ENCODE data around the gene AFG3L2. TPM values are rescaled to one million over a fixed set of nuclear protein-coding genes. Genes with fewer than 3 reads are reported as not detected.
"Not testable (repeated sequence)": the region's sequence is repeated elsewhere in the genome, so short reads cannot be mapped to it uniquely, and the experiment has no call there.

AFG3L2 gene
- total and polyA plus RNA-seq, 7 donors, result 31.4 to 56.6 (median 43.7) TPM

- intact Hi-C loops (cut with DNase I), result no loop called here
- H3K4me1 ChIP-seq, result no peaks in the 10 kb centered on the region
- H3K27ac ChIP-seq, result no peak overlapping the region
- no peak for DNase-seq
- TF ChIP-seq POLR2A (IDR thresholded peaks at IDR 0.05) (no peak), EP300 (IDR thresholded peaks at IDR 0.05) (no peak), POLR2AphosphoS5 (IDR thresholded peaks at IDR 0.05) (no peak)
- TF ChIP-seq, protein P1, sequence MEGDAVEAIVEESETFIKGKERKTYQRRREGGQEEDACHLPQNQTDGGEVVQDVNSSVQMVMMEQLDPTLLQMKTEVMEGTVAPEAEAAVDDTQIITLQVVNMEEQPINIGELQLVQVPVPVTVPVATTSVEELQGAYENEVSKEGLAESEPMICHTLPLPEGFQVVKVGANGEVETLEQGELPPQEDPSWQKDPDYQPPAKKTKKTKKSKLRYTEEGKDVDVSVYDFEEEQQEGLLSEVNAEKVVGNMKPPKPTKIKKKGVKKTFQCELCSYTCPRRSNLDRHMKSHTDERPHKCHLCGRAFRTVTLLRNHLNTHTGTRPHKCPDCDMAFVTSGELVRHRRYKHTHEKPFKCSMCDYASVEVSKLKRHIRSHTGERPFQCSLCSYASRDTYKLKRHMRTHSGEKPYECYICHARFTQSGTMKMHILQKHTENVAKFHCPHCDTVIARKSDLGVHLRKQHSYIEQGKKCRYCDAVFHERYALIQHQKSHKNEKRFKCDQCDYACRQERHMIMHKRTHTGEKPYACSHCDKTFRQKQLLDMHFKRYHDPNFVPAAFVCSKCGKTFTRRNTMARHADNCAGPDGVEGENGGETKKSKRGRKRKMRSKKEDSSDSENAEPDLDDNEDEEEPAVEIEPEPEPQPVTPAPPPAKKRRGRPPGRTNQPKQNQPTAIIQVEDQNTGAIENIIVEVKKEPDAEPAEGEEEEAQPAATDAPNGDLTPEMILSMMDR (IDR thresholded peaks at IDR 0.05), result no peak
- H3K4me3 ChIP-seq, result no peak overlapping the region
- WGBS, 2 donors, result 21 to 60% methylated on average over 3 of the region's 3 CpGs
- H3K27me3 ChIP-seq, result no peaks in the 10 kb centered on the region
- H3K36me3 ChIP-seq, result no peaks in the 10 kb centered on the region
- no peaks in the 10 kb centered on the region for H3K9me3 ChIP-seq
Observed at GRCh38 chr18:12393510-12393909, 16.5 kb upstream of the AFG3L2 start.

DNA sequence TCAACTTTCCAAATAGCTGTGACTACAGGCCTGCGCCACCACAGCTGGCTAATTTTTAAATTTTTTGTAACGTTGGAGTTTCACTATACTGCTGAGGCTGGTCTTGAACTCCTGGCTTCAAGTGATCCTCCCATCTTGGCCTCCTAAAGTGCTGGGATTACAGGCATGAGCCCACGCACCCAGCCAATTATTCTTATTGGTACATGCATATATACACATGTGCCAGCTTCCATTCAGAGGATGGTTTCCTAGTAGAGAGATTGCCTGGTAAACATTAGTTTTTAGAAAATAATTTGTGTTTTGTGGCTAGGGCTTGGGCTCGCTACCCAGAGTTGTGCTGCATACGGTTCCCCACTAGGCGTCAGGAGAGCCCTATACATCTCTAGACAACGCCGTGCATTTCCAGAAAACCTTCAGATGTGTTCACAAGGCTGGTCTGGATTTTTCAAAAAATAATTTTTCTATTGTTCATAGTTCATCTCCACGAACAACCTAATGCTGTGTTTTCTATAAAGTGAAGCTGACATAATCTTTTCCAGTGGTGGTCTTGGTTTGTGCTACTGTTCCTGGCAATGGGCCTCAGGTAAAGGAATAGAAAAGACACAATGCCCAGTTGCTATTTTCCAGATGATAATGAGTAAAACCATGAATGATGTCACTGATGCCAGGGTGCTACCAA lies 14.6 kb upstream of the AFG3L2 start:
- no peaks in the 10 kb centered on the region for H3K36me3 ChIP-seq
- 13 to 19% methylated on average over 9 of the region's 9 CpGs for WGBS, 2 donors
- H3K4me1 ChIP-seq, result no peaks in the 10 kb centered on the region
- DNase-seq, result peak; percentile 75
- H3K27ac ChIP-seq, result no peak overlapping the region
- H3K27me3 ChIP-seq, result no peaks in the 10 kb centered on the region
- TF ChIP-seq POLR2A (IDR thresholded peaks at IDR 0.05), result no peak
- TF ChIP-seq, protein P1 (IDR thresholded peaks at IDR 0.05), result peak; percentile 71 to 95 (median 80)
- TF ChIP-seq EP300 (IDR thresholded peaks at IDR 0.05), result no peak
- intact Hi-C loops (cut with DNase I), result loop anchor here (1.0 kb wide), 1 partner anchor 269 kb away; no protein-coding TSS in a partner anchor
- H3K4me3 ChIP-seq, result no peak overlapping the region
- H3K9me3 ChIP-seq, result no peaks in the 10 kb centered on the region

GRCh38 chr18:12388442-12388841 lies 11.4 kb upstream of the AFG3L2 start:
- no peaks in the 10 kb centered on the region for H3K36me3 ChIP-seq
- no peak for DNase-seq
- no peak overlapping the region for H3K4me3 ChIP-seq
- no peaks in the 10 kb centered on the region for H3K9me3 ChIP-seq
- H3K27ac ChIP-seq, result no peak overlapping the region
- no peaks in the 10 kb centered on the region for H3K27me3 ChIP-seq
- WGBS, 2 donors, result 88 to 89% methylated on average over 3 of the region's 3 CpGs
- intact Hi-C loops (cut with DNase I), result no loop called here
- H3K4me1 ChIP-seq, result no peaks in the 10 kb centered on the region
- TF ChIP-seq POLR2AphosphoS5 (IDR thresholded peaks at IDR 0.05), result no peak
- TF ChIP-seq EP300 (IDR thresholded peaks at IDR 0.05), result no peak
- TF ChIP-seq, protein P1 (IDR thresholded peaks at IDR 0.05), result no peak
- TF ChIP-seq POLR2A (IDR thresholded peaks at IDR 0.05), result no peak

DNA sequence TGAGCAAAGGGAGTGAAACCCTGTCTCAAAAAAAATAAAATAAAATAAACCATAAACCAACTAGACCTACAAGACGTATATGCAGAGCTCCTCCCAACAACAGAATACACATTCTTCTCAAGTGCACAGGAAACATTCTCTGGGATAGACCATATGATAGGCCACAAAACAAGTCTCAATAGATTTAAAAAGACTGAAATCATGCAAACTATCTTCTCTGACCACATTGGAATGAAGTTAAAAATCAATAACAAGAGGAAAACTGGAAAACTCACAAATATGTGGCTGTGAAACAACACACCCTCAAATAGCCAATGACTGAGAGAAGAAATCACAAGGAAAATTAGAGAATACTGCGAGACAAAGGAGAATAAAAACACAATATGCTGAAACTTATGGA lies 7.2 kb upstream of the AFG3L2 start:
- H3K27ac ChIP-seq, result no peak overlapping the region
- TF ChIP-seq POLR2AphosphoS5 (IDR thresholded peaks at IDR 0.05) (no peak), POLR2A (IDR thresholded peaks at IDR 0.05) (no peak), EP300 (IDR thresholded peaks at IDR 0.05) (no peak)
- TF ChIP-seq, protein P1 (IDR thresholded peaks at IDR 0.05), result no peak
- 59 to 76% methylated on average over 2 of the region's 2 CpGs for WGBS, 2 donors
- no peaks in the 10 kb centered on the region for H3K9me3 ChIP-seq
- H3K4me1 ChIP-seq, result no peaks in the 10 kb centered on the region
- H3K36me3 ChIP-seq, result no peaks in the 10 kb centered on the region
- H3K4me3 ChIP-seq, result no peak overlapping the region
- H3K27me3 ChIP-seq, result no peaks in the 10 kb centered on the region
- intact Hi-C loops (cut with DNase I), result no loop called here
- DNase-seq, result no peak

- not testable (repeated sequence) for H3K9me3 ChIP-seq
- WGBS, 2 donors, result 79 to 96% methylated on average over 5 of the region's 5 CpGs
Observed at GRCh38 chr18:12383759-12384158, 6.7 kb upstream of the AFG3L2 start.

GRCh38 chr18:12382221-12382814 lies 5.3 kb upstream of the AFG3L2 start:
- 58 to 82% methylated on average over 7 of the region's 7 CpGs for WGBS, 2 donors
- intact Hi-C loops (cut with DNase I); H3K9me3 ChIP-seq: not testable (repeated sequence)

More at GRCh38 chr18:12383759-12384158, 6.7 kb upstream of the AFG3L2 start:
- H3K4me3 ChIP-seq; H3K27me3 ChIP-seq; DNase-seq; H3K36me3 ChIP-seq; H3K27ac ChIP-seq; intact Hi-C loops (cut with DNase I); H3K4me1 ChIP-seq: not testable (repeated sequence)

GRCh38 chr18:12378198-12378558 lies 1.2 kb upstream of the AFG3L2 start:
- WGBS, 2 donors, result 48 to 68% methylated on average over 5 of the region's 5 CpGs
- intact Hi-C loops (cut with DNase I), result loop anchor here (5.0 kb wide), 2 partner anchors 279 to 504 kb away; partner anchors contain the start of genes PTPN2 and SPIRE1
- Histone ChIP-seq H3K27ac (peak overlapping the region; percentile 81 to 100 (median 100)), H3K4me3 (peak overlapping the region; percentile 41 to 96 (median 70)), H3K4me1 (peaks cover 0 to 43% (median 33%) of the 10 kb centered on the region in 4 donors)
- H3K27me3 ChIP-seq, H3K36me3 ChIP-seq, H3K9me3 ChIP-seq, DNase-seq: not testable (repeated sequence)

More at GRCh38 chr18:12382221-12382814, 5.3 kb upstream of the AFG3L2 start:
- not testable (repeated sequence) for H3K36me3 ChIP-seq, H3K4me3 ChIP-seq, H3K27ac ChIP-seq, H3K4me1 ChIP-seq, H3K27me3 ChIP-seq, DNase-seq

Data from sigmoid colon (tissue), 7 donors.